GM18511 (cell line): ENCODE results near the gene RXRA.

ENCODE experiments used
- ATAC-seq: cut with Tn5 transposase; IDR thresholded peaks from one replicate; pipeline ENCODE4 v1.9.1; 2021; ENCODE audit warnings: mild to moderate bottlenecking, moderate library complexity; ENCODE audit not compliant: unreplicated experiment

The RXRA gene

DNA sequence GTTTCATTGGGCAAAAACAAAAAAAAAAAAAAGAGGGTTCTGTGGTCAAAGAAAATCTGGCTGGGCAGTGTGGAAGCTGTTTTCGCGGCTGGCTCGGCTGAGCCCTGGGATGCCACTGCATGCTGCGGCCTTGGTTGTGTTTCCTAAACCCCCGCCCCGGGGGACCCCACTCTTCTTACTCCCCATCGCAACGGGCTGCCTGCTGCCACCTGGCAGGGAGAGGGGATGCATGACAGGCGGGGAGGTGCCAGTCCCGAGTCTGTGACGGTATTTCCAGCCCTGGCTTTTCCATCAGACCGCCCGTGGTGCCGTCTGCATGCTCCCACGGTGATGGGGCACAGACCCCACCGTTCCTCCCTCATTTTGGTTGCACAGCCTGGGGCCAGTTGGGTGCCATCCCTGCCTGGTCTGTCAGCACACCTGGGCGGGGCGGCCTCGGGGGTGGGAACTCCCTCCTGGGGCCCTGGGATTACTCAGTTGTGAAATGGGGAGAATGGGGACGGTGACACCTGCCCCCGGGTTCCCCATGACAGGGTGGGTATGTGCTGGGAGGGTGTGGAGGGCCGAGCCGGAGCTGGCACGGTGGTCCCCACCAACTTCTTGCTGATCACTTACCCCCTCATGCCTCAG is 101.0 kb downstream of the RXRA start:
- ATAC-seq = no peak

DNA sequence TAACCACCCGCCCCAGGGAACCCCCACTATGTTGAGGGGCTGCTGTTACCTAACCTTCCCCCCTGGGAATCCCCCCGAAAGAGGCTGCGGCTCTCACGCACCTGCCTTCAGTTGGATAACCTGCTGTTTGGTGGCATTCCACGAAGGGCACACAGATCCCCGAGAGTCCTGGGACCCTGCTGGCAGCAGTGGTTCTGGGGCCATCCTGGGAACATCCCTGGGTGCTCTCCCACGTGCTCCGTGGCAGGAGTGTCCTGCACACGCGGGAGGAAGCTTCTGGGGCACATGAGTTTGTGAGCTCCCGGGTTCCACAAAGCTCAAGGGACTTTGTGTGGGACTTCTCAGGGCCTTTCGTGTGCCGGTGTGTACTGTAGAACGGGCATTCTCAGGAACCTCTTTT is 102.3 kb downstream of the RXRA start:
- no peak for ATAC-seq

GRCh38 chr9:134429007-134429406 is 102.8 kb downstream of the RXRA start:
- ATAC-seq = no peak

- no peak for ATAC-seq
Observed at GRCh38 chr9:134429481-134429880, 103.2 kb downstream of the RXRA start.

GRCh38 chr9:134431095-134431494 is 104.8 kb downstream of the RXRA start:
- ATAC-seq = no peak

- ATAC-seq = no peak
Observed at GRCh38 chr9:134431626-134432025, 105.4 kb downstream of the RXRA start.

GRCh38 chr9:134432471-134432870 is 106.2 kb downstream of the RXRA start:
- ATAC-seq = no peak

DNA sequence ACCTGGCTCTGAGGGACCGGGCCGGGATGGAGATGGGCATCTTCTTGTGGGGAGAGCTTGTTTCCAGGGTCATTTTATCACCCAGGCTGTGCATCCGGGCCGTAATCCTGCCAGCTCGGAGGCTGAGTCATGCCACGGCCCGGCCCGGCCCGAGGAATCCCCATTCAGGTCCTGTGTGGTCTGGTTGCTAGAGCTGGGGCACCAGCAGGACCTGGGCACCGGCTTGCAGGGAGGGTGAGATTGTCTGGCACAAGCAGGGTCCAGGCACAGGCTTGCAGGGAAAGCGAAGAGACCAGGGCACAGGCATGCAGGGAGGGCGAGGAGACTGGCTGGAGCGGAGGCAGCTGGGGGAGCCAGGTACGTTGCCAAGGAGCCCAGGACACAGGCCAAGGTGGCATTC is 106.8 kb downstream of the RXRA start:
- ATAC-seq = no peak

DNA sequence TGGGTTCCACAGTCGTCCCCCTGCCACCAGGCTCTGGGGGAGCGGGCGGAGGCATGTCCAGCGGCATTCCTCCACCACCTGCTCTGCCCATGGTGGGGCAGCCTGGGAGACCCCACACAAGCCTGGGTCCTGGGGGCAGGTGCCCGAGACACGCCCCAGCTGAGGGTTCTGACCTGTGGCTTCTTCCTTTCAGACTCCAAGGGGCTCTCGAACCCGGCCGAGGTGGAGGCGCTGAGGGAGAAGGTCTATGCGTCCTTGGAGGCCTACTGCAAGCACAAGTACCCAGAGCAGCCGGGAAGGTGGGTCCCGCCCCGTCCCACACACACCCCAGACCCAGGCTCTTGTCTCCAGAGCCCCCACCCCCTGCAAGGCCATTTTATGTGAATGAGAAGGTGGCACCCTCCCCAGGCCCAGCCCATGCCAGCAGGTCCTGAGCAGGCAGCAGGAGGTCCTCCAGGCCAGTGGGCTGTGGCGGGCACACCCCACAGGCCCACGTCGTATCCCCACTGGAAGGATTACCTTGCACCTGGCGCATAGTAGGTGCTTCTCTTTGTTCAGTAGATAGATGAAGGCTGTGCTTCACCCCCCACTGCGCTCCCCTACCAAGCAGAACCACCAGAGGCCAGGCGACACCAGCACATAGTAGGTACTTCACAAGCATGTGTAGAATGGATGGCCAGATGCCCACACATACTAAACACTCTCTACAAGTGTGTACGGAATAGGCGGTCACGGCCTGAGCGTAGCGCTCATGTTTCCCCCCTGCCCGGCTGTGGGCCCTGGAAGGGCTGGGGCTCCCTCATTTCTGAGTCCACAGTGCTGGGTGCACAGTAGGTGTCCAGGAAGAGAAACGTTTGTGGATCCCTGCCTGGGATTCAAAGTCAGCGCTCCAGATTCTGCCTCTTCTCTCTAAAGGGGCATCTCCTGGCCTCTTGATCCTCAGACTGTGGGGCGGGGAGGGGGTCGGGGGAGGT is 107.9 kb downstream of the RXRA start:
- ATAC-seq = no peak

- no peak for ATAC-seq
Observed at GRCh38 chr9:134434894-134435506, 108.7 kb downstream of the RXRA start.

- ATAC-seq = no peak
Observed at GRCh38 chr9:134435550-134436378, 109.5 kb downstream of the RXRA start.

- ATAC-seq = no peak
Observed at GRCh38 chr9:134436379-134436762, 110.1 kb downstream of the RXRA start.

DNA sequence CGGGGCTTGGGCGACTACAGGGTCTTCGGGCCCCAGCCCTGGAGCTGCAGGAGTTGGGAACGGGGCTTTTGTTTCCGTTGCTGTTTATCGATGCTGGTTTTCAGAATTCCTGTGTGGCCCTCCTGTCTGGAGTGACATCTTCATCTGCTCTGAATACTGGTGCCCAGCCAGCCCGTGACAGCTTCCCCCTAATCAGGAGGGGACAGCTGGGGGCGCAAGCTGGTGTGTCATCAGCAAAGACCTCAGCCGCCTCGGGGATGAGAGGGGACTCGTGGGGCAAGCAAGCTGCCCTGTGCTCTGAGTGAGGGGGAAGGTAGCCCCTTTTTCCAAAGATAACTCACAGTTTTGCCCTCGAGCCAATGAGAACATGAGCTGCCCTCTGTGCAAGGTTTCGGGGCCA is 110.7 kb downstream of the RXRA start:
- no peak for ATAC-seq

- no peak for ATAC-seq
Observed at GRCh38 chr9:134437403-134438194, 111.3 kb downstream of the RXRA start.

DNA sequence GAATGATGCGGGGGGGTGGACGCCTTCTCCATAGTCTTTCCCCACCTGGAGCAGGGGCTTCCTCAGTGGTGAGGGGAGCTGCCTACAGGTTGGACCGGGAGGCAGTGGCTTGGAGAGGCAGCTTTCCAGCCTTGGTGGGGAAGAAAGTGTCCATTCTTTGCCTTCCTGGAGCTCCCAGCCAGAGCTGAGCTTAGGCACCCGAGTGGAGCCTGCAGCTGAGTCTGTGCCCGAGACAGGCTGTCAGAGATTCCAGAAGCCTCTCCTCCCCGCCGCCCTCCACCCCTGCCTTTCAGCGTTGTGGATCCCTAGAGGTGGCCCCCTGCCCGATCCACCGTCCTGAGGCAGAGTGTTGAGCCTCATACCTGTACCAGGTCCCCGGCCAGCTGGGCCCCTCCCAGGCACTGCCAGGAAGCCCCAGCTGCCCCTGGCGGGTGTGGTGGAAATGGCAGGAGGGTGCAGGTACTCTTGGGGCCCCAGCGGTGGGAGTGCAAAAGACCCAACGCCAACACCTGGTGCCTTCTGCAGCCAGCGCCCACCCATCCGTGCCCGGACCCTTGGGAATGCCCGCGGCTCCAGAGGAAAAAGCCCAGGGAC is 112.0 kb downstream of the RXRA start:
- no peak for ATAC-seq

GRCh38 chr9:134439368-134439784 is 113.1 kb downstream of the RXRA start:
- ATAC-seq = no peak

- no peak for ATAC-seq
Observed at GRCh38 chr9:134440636-134441226, 114.5 kb downstream of the RXRA start.

GRCh38 chr9:134441227-134442084 is 115.2 kb downstream of the RXRA start:
- no peak for ATAC-seq
